Activated T-cell treated with anti-CD3 and anti-CD28 coated beads for 24 hours (primary cell): ENCODE results near the gene SPACA6.
"Not testable (repeated sequence)": the region's sequence is repeated elsewhere in the genome, so short reads cannot be mapped to it uniquely, and the experiment has no call there.

ENCODE experiments used
- DNase-seq: peaks from one replicate; pipeline ENCODE4 v3.0.0-alpha.2; 2020; ENCODE audit warnings: low read depth

SPACA6 gene

GRCh38 chr19:51693260-51693659 is at the start of gene SPACA6:
SPACA6 (plus strand) TSS chr19:51693330; CDS start chr19:51693527, 197 bp downstream.
- no peak for DNase-seq

- no peak for DNase-seq
Observed at GRCh38 chr19:51644636-51645271, 48.4 kb upstream of the SPACA6 start.

- not testable (repeated sequence) for DNase-seq
Observed at GRCh38 chr19:51646730-51647129, 46.4 kb upstream of the SPACA6 start, which contains the start of gene SIGLEC14. SIGLEC14 (minus strand) TSS chr19:51646825; CDS start chr19:51646759, 66 bp downstream.

GRCh38 chr19:51647318-51647717 is 45.8 kb upstream of the SPACA6 start:
- DNase-seq, result no peak

GRCh38 chr19:51651216-51651846 is 41.8 kb upstream of the SPACA6 start:
- no peak for DNase-seq

- DNase-seq, result no peak
Observed at GRCh38 chr19:51652266-51652665, 40.9 kb upstream of the SPACA6 start.

GRCh38 chr19:51653162-51653561 is 40.0 kb upstream of the SPACA6 start:
- DNase-seq, result no peak

GRCh38 chr19:51654783-51655182 is 38.3 kb upstream of the SPACA6 start:
- no peak for DNase-seq

- DNase-seq, result peak; percentile 39
Observed at GRCh38 chr19:51660975-51661600, 32.0 kb upstream of the SPACA6 start.

GRCh38 chr19:51663650-51664049 is 29.5 kb upstream of the SPACA6 start:
- no peak for DNase-seq

GRCh38 chr19:51664131-51664530 is 29.0 kb upstream of the SPACA6 start:
- no peak for DNase-seq

GRCh38 chr19:51664997-51665396 is 28.1 kb upstream of the SPACA6 start:
- no peak for DNase-seq

GRCh38 chr19:51668216-51668615 is 24.9 kb upstream of the SPACA6 start:
- DNase-seq, result no peak

- DNase-seq, result not testable (repeated sequence)
Observed at GRCh38 chr19:51675911-51676565, 17.1 kb upstream of the SPACA6 start.

GRCh38 chr19:51676566-51677083 is 16.5 kb upstream of the SPACA6 start:
- no peak for DNase-seq

GRCh38 chr19:51680474-51680873 is 12.7 kb upstream of the SPACA6 start:
- no peak for DNase-seq

GRCh38 chr19:51681286-51681941 is 11.7 kb upstream of the SPACA6 start:
- DNase-seq, result no peak

- no peak for DNase-seq
Observed at GRCh38 chr19:51686171-51686570, 7.0 kb upstream of the SPACA6 start.

- DNase-seq, result no peak
Observed at GRCh38 chr19:51687791-51688670, 5.1 kb upstream of the SPACA6 start.

GRCh38 chr19:51688671-51689571 is 4.2 kb upstream of the SPACA6 start:
- no peak for DNase-seq
